ENCODE data around the gene PRB3. TPM values are rescaled to one million over a fixed set of nuclear protein-coding genes. Genes with fewer than 3 reads are reported as not detected.

The PRB3 gene
- polyA plus RNA-seq (2013) = 0.11 and 0.25 TPM in 2 replicates

GRCh38 chr12:11269607-11270006 is at the start of gene PRB3:
PRB3 (minus strand) TSS chr12:11269707; CDS start chr12:11269669, 38 bp downstream.
- no peaks in the 10 kb centered on the region for H3K4me1 ChIP-seq (ENCODE audit: control insufficient read depth in 1 of 2, insufficient read depth in 2 of 2, low read length in 2 of 2)
- no peak for DNase-seq
- H4K8ac ChIP-seq (ENCODE audit: low read depth, low read length) = no peak within 1 kb of the TSS
- H4K91ac ChIP-seq (ENCODE audit: low read depth, low read length) = no peak within 1 kb of the TSS
- no peaks in the 10 kb centered on the region for H3K79me2 ChIP-seq (ENCODE audit: control insufficient read depth, insufficient read depth, low read length, poor library complexity)
- H3K23ac ChIP-seq (ENCODE audit: low read length) = no peak within 1 kb of the TSS
- no peak within 1 kb of the TSS for H2AK5ac ChIP-seq (ENCODE audit: low read length)
- H2AFZ ChIP-seq (ENCODE audit: insufficient read depth, low read length, poor library complexity) = no peak within 1 kb of the TSS
- no peak within 1 kb of the TSS for H3K9ac ChIP-seq (ENCODE audit: low read length)
- no peak within 1 kb of the TSS for H3K4me2 ChIP-seq (ENCODE audit: low read length)
- no peak within 1 kb of the TSS for H4K12ac ChIP-seq (ENCODE audit: low read depth, low read length)
- no peaks in the 10 kb centered on the region for H3K36me3 ChIP-seq (ENCODE audit: control insufficient read depth in 1 of 2, insufficient read depth in 2 of 2, low read length in 2 of 2)
- H3K18ac ChIP-seq (ENCODE audit: low read length) = no peak within 1 kb of the TSS
- no CpG with 5 or more reads among the region's 3 CpGs for WGBS (ENCODE audit: extremely low coverage, insufficient coverage, insufficient read length)
- H3K9me3 ChIP-seq (ENCODE audit: insufficient read depth, low read depth, low read length) = no peaks in the 10 kb centered on the region
- no peak within 1 kb of the TSS for H3K4me3 ChIP-seq (ENCODE audit: low read depth, low read length)
- H2BK12ac ChIP-seq (ENCODE audit: low read length) = no peak within 1 kb of the TSS
- no peak within 1 kb of the TSS for H3K27ac ChIP-seq (ENCODE audit: low read depth, low read length)
- H2BK5ac ChIP-seq (ENCODE audit: low read depth, low read length, poor library complexity) = no peak within 1 kb of the TSS
- H2BK120ac ChIP-seq (ENCODE audit: insufficient read depth, low read length, poor library complexity) = no peak within 1 kb of the TSS
- no peaks in the 10 kb centered on the region for H3K79me1 ChIP-seq (ENCODE audit: low read length)
- no peaks in the 10 kb centered on the region for H3K27me3 ChIP-seq (ENCODE audit: insufficient read depth, low read length)
- no peak within 1 kb of the TSS for H3K4ac ChIP-seq (ENCODE audit: low read depth, low read length)
- no peak within 1 kb of the TSS for H3K14ac ChIP-seq (ENCODE audit: low read length)

- H3K79me1 ChIP-seq (ENCODE audit: low read length) = no peaks in the 10 kb centered on the region
- no peak within 1 kb of the TSS for H2BK12ac ChIP-seq (ENCODE audit: low read length)
- no CpG with 5 or more reads among the region's 3 CpGs for WGBS (ENCODE audit: extremely low coverage, insufficient coverage, insufficient read length)
- no peak for DNase-seq
- H3K9me3 ChIP-seq (ENCODE audit: insufficient read depth, low read depth, low read length) = no peaks in the 10 kb centered on the region
- no peak within 1 kb of the TSS for H2BK5ac ChIP-seq (ENCODE audit: low read depth, low read length, poor library complexity)
- H3K4ac ChIP-seq (ENCODE audit: low read depth, low read length) = no peak within 1 kb of the TSS
- H2BK120ac ChIP-seq (ENCODE audit: insufficient read depth, low read length, poor library complexity) = no peak within 1 kb of the TSS
- H3K27me3 ChIP-seq (ENCODE audit: insufficient read depth, low read length) = no peaks in the 10 kb centered on the region
- no peaks in the 10 kb centered on the region for H3K36me3 ChIP-seq (ENCODE audit: control insufficient read depth in 1 of 2, insufficient read depth in 2 of 2, low read length in 2 of 2)
- no peak within 1 kb of the TSS for H3K23ac ChIP-seq (ENCODE audit: low read length)
- no peak within 1 kb of the TSS for H3K18ac ChIP-seq (ENCODE audit: low read length)
- H4K12ac ChIP-seq (ENCODE audit: low read depth, low read length) = no peak within 1 kb of the TSS
- no peak within 1 kb of the TSS for H2AFZ ChIP-seq (ENCODE audit: insufficient read depth, low read length, poor library complexity)
- no peaks in the 10 kb centered on the region for H3K79me2 ChIP-seq (ENCODE audit: control insufficient read depth, insufficient read depth, low read length, poor library complexity)
- no peak within 1 kb of the TSS for H3K9ac ChIP-seq (ENCODE audit: low read length)
- H3K4me3 ChIP-seq (ENCODE audit: low read depth, low read length) = no peak within 1 kb of the TSS
- no peak within 1 kb of the TSS for H3K27ac ChIP-seq (ENCODE audit: low read depth, low read length)
- no peak within 1 kb of the TSS for H4K91ac ChIP-seq (ENCODE audit: low read depth, low read length)
- H3K14ac ChIP-seq (ENCODE audit: low read length) = no peak within 1 kb of the TSS
- no peak within 1 kb of the TSS for H4K8ac ChIP-seq (ENCODE audit: low read depth, low read length)
- no peaks in the 10 kb centered on the region for H3K4me1 ChIP-seq (ENCODE audit: control insufficient read depth in 1 of 2, insufficient read depth in 2 of 2, low read length in 2 of 2)
- H3K4me2 ChIP-seq (ENCODE audit: low read length) = no peak within 1 kb of the TSS
- H2AK5ac ChIP-seq (ENCODE audit: low read length) = no peak within 1 kb of the TSS
These were observed 40.8 kb upstream of the PRB3 start, which contains the start of gene PRB4 for GRCh38 chr12:11310336-11310735. PRB4 (minus strand) TSS chr12:11310436; CDS start chr12:11310398, 38 bp downstream.

- Histone ChIP-seq H2BK12ac (ENCODE audit: low read length) (no peak overlapping the region), H3K79me1 (ENCODE audit: low read length) (no peaks in the 10 kb centered on the region), H3K4ac (ENCODE audit: low read depth, low read length) (no peak overlapping the region), H3K9ac (ENCODE audit: low read length) (no peak overlapping the region), H2AFZ (ENCODE audit: insufficient read depth, low read length, poor library complexity) (no peak overlapping the region), H2BK120ac (ENCODE audit: insufficient read depth, low read length, poor library complexity) (no peak overlapping the region), H3K23ac (ENCODE audit: low read length) (no peak overlapping the region), H3K27me3 (ENCODE audit: insufficient read depth, low read length) (no peaks in the 10 kb centered on the region), H3K9me3 (ENCODE audit: insufficient read depth, low read depth, low read length) (no peaks in the 10 kb centered on the region), H4K91ac (ENCODE audit: low read depth, low read length) (no peak overlapping the region), H3K4me1 (ENCODE audit: control insufficient read depth in 1 of 2, insufficient read depth in 2 of 2, low read length in 2 of 2) (no peaks in the 10 kb centered on the region), H4K12ac (ENCODE audit: low read depth, low read length) (no peak overlapping the region), H3K79me2 (ENCODE audit: control insufficient read depth, insufficient read depth, low read length, poor library complexity) (no peaks in the 10 kb centered on the region), H3K4me3 (ENCODE audit: low read depth, low read length) (no peak overlapping the region), H4K8ac (ENCODE audit: low read depth, low read length) (no peak overlapping the region), H3K4me2 (ENCODE audit: low read length) (no peak overlapping the region), H2AK5ac (ENCODE audit: low read length) (no peak overlapping the region), H3K27ac (ENCODE audit: low read depth, low read length) (no peak overlapping the region), H2BK5ac (ENCODE audit: low read depth, low read length, poor library complexity) (no peak overlapping the region), H3K14ac (ENCODE audit: low read length) (no peak overlapping the region), H3K36me3 (ENCODE audit: control insufficient read depth in 1 of 2, insufficient read depth in 2 of 2, low read length in 2 of 2) (no peaks in the 10 kb centered on the region), H3K18ac (ENCODE audit: low read length) (no peak overlapping the region)
- DNase-seq = no peak
- no CpG with 5 or more reads among the region's 2 CpGs for WGBS (ENCODE audit: extremely low coverage, insufficient coverage, insufficient read length)
These were observed 37.6 kb upstream of the PRB3 start for GRCh38 chr12:11307143-11307542.

GRCh38 chr12:11273449-11273848 is 3.9 kb upstream of the PRB3 start:
- no peak overlapping the region for H3K4me3 ChIP-seq (ENCODE audit: low read depth, low read length)
- no peak overlapping the region for H3K14ac ChIP-seq (ENCODE audit: low read length)
- no peaks in the 10 kb centered on the region for H3K79me1 ChIP-seq (ENCODE audit: low read length)
- no peaks in the 10 kb centered on the region for H3K79me2 ChIP-seq (ENCODE audit: control insufficient read depth, insufficient read depth, low read length, poor library complexity)
- H3K4ac ChIP-seq (ENCODE audit: low read depth, low read length) = no peak overlapping the region
- H3K4me1 ChIP-seq (ENCODE audit: control insufficient read depth in 1 of 2, insufficient read depth in 2 of 2, low read length in 2 of 2) = no peaks in the 10 kb centered on the region
- no peak overlapping the region for H3K27ac ChIP-seq (ENCODE audit: low read depth, low read length)
- no peak overlapping the region for H3K9ac ChIP-seq (ENCODE audit: low read length)
- H2AK5ac ChIP-seq (ENCODE audit: low read length) = no peak overlapping the region
- no peak overlapping the region for H4K8ac ChIP-seq (ENCODE audit: low read depth, low read length)
- no peak overlapping the region for H2BK5ac ChIP-seq (ENCODE audit: low read depth, low read length, poor library complexity)
- no peak overlapping the region for H2BK120ac ChIP-seq (ENCODE audit: insufficient read depth, low read length, poor library complexity)
- no peaks in the 10 kb centered on the region for H3K36me3 ChIP-seq (ENCODE audit: control insufficient read depth in 1 of 2, insufficient read depth in 2 of 2, low read length in 2 of 2)
- H3K27me3 ChIP-seq (ENCODE audit: insufficient read depth, low read length) = no peaks in the 10 kb centered on the region
- H3K4me2 ChIP-seq (ENCODE audit: low read length) = no peak overlapping the region
- no peak overlapping the region for H4K12ac ChIP-seq (ENCODE audit: low read depth, low read length)
- no peak for DNase-seq
- H3K9me3 ChIP-seq (ENCODE audit: insufficient read depth, low read depth, low read length) = no peaks in the 10 kb centered on the region
- no peak overlapping the region for H4K91ac ChIP-seq (ENCODE audit: low read depth, low read length)
- WGBS (ENCODE audit: extremely low coverage, insufficient coverage, insufficient read length) = no CpG with 5 or more reads among the region's 3 CpGs
- no peak overlapping the region for H3K18ac ChIP-seq (ENCODE audit: low read length)
- H2AFZ ChIP-seq (ENCODE audit: insufficient read depth, low read length, poor library complexity) = no peak overlapping the region
- H3K23ac ChIP-seq (ENCODE audit: low read length) = no peak overlapping the region
- no peak overlapping the region for H2BK12ac ChIP-seq (ENCODE audit: low read length)

Measured in trophoblast cell (in vitro differentiated cells and primary cell).